Measurements from ENCODE around the gene MCC.

MCC gene

DNA sequence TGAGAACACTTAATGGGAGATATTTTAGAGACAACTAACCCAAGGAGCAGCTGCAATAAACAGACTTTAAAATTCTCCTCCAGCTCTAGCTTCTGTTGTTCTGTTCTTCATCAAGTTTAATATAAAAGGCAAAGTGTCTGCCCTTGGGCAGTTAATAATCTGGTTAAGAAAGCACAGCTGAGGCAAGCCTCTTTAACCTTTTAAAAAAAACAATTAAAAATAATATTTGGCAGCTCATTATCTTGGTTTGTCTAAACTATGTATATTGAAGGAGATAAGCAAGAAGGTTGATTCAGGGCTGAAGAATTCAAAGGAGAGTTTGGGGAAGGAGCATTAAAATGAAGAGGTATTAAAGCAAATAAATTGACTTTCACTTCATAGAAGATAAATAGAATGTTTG lies 128.8 kb downstream of the MCC start:
- POLR2A ChIA-PET: no interaction called here
- Histone ChIP-seq H3K4me1 (ENCODE audit: control insufficient read depth, insufficient read depth, low read length) (no peaks in the 10 kb centered on the region), H3K9me3 (ENCODE audit: control insufficient read depth, insufficient read depth, low read depth, low read length) (no peaks in the 10 kb centered on the region), H3K4me3 (ENCODE audit: low read depth, low read length) (no peak overlapping the region), H3K36me3 (ENCODE audit: control insufficient read depth in 2 of 2, insufficient read depth in 1 of 2, low read length in 2 of 2) (no peaks in the 10 kb centered on the region), H3K27ac (ENCODE audit: extremely low read depth, low read depth, low read length) (no peak overlapping the region)
- TF ChIP-seq, protein P1, sequence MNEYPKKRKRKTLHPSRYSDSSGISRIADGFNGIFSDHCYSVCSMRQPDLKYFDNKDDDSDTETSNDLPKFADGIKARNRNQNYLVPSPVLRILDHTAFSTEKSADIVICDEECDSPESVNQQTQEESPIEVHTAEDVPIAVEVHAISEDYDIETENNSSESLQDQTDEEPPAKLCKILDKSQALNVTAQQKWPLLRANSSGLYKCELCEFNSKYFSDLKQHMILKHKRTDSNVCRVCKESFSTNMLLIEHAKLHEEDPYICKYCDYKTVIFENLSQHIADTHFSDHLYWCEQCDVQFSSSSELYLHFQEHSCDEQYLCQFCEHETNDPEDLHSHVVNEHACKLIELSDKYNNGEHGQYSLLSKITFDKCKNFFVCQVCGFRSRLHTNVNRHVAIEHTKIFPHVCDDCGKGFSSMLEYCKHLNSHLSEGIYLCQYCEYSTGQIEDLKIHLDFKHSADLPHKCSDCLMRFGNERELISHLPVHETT (tag by site-specific recombination; IDR thresholded peaks at IDR 0.05): no peak
- TF ChIP-seq ZNF629 (tag by site-specific recombination; IDR thresholded peaks at IDR 0.05) (no peak), MYNN (tag by site-specific recombination; IDR thresholded peaks at IDR 0.05; ENCODE audit: borderline replicate concordance) (no peak), ZNF223 (tag by site-specific recombination; IDR thresholded peaks at IDR 0.05) (no peak), ZNF530 (tag by site-specific recombination; IDR thresholded peaks at IDR 0.05; ENCODE audit: low read depth) (no peak), ZNF843 (tag by site-specific recombination; IDR thresholded peaks at IDR 0.05) (no peak), ZNF138 (tag by site-specific recombination; IDR thresholded peaks at IDR 0.05; ENCODE audit: borderline replicate concordance) (no peak)
- TF ChIP-seq, protein P2, sequence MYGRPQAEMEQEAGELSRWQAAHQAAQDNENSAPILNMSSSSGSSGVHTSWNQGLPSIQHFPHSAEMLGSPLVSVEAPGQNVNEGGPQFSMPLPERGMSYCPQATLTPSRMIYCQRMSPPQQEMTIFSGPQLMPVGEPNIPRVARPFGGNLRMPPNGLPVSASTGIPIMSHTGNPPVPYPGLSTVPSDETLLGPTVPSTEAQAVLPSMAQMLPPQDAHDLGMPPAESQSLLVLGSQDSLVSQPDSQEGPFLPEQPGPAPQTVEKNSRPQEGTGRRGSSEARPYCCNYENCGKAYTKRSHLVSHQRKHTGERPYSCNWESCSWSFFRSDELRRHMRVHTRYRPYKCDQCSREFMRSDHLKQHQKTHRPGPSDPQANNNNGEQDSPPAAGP (tag by site-specific recombination; IDR thresholded peaks at IDR 0.05): no peak
- CTCF ChIA-PET: interaction anchor here (1.0 to 4.8 kb wide), 3 partner anchors 20 to 246 kb away, joined by 3 to 27 read pairs (median 6); no protein-coding TSS in a partner anchor

DNA sequence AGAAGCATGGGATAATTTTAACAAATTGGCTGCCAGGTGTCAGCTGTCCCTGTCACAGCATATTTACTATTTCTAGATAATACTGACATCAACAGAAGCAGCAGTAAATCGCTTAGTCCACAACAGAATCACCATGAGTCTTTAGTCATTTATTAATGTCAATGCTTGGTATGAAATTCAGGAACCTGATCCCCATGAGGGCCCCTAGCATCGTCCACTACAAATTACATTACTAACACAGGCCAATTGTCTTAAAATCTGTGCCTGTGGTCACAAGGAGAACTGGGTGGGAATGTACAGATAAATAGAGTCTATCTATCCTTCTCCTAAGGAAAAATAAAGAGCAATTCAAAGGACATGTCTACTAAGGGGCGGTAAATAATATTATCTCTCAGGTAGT lies 129.6 kb downstream of the MCC start:
- TF ChIP-seq RBAK (tag by site-specific recombination; IDR thresholded peaks at IDR 0.05): no peak
- TF ChIP-seq, protein P3, sequence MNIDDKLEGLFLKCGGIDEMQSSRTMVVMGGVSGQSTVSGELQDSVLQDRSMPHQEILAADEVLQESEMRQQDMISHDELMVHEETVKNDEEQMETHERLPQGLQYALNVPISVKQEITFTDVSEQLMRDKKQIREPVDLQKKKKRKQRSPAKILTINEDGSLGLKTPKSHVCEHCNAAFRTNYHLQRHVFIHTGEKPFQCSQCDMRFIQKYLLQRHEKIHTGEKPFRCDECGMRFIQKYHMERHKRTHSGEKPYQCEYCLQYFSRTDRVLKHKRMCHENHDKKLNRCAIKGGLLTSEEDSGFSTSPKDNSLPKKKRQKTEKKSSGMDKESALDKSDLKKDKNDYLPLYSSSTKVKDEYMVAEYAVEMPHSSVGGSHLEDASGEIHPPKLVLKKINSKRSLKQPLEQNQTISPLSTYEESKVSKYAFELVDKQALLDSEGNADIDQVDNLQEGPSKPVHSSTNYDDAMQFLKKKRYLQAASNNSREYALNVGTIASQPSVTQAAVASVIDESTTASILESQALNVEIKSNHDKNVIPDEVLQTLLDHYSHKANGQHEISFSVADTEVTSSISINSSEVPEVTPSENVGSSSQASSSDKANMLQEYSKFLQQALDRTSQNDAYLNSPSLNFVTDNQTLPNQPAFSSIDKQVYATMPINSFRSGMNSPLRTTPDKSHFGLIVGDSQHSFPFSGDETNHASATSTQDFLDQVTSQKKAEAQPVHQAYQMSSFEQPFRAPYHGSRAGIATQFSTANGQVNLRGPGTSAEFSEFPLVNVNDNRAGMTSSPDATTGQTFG (tag by site-specific recombination; IDR thresholded peaks at IDR 0.05; ENCODE audit: borderline replicate concordance): no peak
- no peak for TF ChIP-seq ZNF624 (tag by site-specific recombination; IDR thresholded peaks at IDR 0.05)
- TF ChIP-seq KLF1 (tag by site-specific recombination; IDR thresholded peaks at IDR 0.05): no peak
- Histone ChIP-seq H3K36me3 (ENCODE audit: control insufficient read depth in 2 of 2, insufficient read depth in 1 of 2, low read length in 2 of 2) (no peaks in the 10 kb centered on the region), H3K9me3 (ENCODE audit: control insufficient read depth, insufficient read depth, low read depth, low read length) (no peaks in the 10 kb centered on the region), H3K4me3 (ENCODE audit: low read depth, low read length) (no peak overlapping the region), H3K27ac (ENCODE audit: extremely low read depth, low read depth, low read length) (no peak overlapping the region), H3K4me1 (ENCODE audit: control insufficient read depth, insufficient read depth, low read length) (no peaks in the 10 kb centered on the region)
- CTCF ChIA-PET: interaction anchor here (1.0 to 4.8 kb wide), 3 partner anchors 21 to 247 kb away, joined by 3 to 27 read pairs (median 6); no protein-coding TSS in a partner anchor
- POLR2A ChIA-PET: no interaction called here

DNA sequence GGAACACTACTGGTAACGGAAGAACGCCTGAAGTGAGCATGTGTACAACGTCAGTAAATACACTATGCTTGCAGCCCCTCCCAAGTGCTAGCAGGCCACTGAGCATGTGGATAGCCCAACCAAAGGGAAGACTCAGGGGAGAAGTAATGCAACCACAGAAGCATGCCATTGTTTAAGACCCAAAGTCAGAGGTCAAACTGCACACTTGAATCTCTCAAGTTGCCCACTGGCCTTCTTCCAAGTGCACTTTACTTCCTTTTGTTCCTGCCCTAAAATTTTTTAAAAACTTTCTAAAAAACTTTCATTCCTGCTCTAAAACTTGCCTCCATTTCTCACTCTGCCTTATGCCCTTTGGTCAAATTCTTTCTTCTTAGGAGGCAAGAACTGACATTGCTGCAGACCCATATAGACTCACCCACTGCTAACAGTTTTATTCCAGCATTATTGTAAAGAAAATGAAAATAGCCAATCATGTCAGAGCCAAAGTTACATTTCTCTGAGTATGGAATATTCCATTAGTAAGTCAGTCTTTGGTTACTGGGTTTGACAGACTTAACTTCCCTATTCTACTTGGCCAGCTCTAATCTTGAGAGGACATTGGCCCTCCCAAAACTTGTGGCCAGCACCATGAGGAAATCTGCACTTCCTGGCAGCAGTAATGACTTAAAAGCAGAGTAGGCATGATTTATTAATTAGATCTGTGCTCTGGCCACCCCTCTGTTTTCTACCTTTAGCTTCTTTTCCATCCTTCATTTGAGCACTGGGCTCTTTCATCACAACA lies 130.4 kb downstream of the MCC start:
- no peaks in the 10 kb centered on the region for H3K9me3 ChIP-seq (ENCODE audit: control insufficient read depth, insufficient read depth, low read depth, low read length)
- no peaks in the 10 kb centered on the region for H3K36me3 ChIP-seq (ENCODE audit: control insufficient read depth in 2 of 2, insufficient read depth in 1 of 2, low read length in 2 of 2)
- TF ChIP-seq, protein P4, sequence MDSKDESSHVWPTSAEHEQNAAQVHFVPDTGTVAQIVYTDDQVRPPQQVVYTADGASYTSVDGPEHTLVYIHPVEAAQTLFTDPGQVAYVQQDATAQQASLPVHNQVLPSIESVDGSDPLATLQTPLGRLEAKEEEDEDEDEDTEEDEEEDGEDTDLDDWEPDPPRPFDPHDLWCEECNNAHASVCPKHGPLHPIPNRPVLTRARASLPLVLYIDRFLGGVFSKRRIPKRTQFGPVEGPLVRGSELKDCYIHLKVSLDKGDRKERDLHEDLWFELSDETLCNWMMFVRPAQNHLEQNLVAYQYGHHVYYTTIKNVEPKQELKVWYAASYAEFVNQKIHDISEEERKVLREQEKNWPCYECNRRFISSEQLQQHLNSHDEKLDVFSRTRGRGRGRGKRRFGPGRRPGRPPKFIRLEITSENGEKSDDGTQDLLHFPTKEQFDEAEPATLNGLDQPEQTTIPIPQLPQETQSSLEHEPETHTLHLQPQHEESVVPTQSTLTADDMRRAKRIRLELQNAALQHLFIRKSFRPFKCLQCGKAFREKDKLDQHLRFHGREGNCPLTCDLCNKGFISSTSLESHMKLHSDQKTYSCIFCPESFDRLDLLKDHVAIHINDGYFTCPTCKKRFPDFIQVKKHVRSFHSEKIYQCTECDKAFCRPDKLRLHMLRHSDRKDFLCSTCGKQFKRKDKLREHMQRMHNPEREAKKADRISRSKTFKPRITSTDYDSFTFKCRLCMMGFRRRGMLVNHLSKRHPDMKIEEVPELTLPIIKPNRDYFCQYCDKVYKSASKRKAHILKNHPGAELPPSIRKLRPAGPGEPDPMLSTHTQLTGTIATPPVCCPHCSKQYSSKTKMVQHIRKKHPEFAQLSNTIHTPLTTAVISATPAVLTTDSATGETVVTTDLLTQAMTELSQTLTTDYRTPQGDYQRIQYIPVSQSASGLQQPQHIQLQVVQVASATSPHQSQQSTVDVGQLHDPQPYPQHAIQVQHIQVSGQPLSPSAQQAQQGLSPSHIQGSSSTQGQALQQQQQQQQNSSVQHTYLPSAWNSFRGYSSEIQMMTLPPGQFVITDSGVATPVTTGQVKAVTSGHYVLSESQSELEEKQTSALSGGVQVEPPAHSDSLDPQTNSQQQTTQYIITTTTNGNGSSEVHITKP (tag by site-specific recombination; IDR thresholded peaks at IDR 0.05): peak; percentile 62
- TF ChIP-seq ZNF76 (tag by site-specific recombination; IDR thresholded peaks at IDR 0.05; ENCODE audit: borderline replicate concordance, low read depth): no peak
- TF ChIP-seq YY1 (tag by site-specific recombination; IDR thresholded peaks at IDR 0.05): no peak
- TF ChIP-seq ZNF624 (tag by site-specific recombination; IDR thresholded peaks at IDR 0.05): no peak
- no peak overlapping the region for H3K27ac ChIP-seq (ENCODE audit: extremely low read depth, low read depth, low read length)
- H3K4me3 ChIP-seq (ENCODE audit: low read depth, low read length): no peak overlapping the region
- no peaks in the 10 kb centered on the region for H3K4me1 ChIP-seq (ENCODE audit: control insufficient read depth, insufficient read depth, low read length)
- ChIA-PET CTCF (interaction anchor here (0.8 kb wide), 1 partner anchor 254 kb away, joined by 3 read pairs; no protein-coding TSS in a partner anchor), POLR2A (no interaction called here)
